CD4-positive, alpha-beta T cell treated with Interleukin-15 for 4 hours (primary cell): ENCODE results near the gene ING5.

Experiments
- DNase-seq: peaks from one replicate; pipeline ENCODE4 v3.0.0-alpha.2; 2020; ENCODE audit warnings: low spot score

The ING5 gene

GRCh38 chr2:241706537-241706936 is 4.7 kb downstream of the ING5 start:
- no peak for DNase-seq

GRCh38 chr2:241708879-241709278 is 7.0 kb downstream of the ING5 start:
- no peak for DNase-seq

GRCh38 chr2:241719093-241719492 is 17.3 kb downstream of the ING5 start:
- DNase-seq: no peak

GRCh38 chr2:241720099-241720498 is 18.3 kb downstream of the ING5 start:
- DNase-seq: no peak

- DNase-seq: no peak
These were observed 18.7 kb downstream of the ING5 start for GRCh38 chr2:241720560-241720959.

GRCh38 chr2:241721852-241722251 is 20.0 kb downstream of the ING5 start:
- DNase-seq: no peak

- DNase-seq: no peak
These were observed 21.1 kb downstream of the ING5 start for GRCh38 chr2:241722896-241723454.

GRCh38 chr2:241724259-241724974 is 22.6 kb downstream of the ING5 start:
- peak; percentile 28 for DNase-seq

GRCh38 chr2:241724975-241725870 is 23.4 kb downstream of the ING5 start:
- no peak for DNase-seq

- no peak for DNase-seq
These were observed 24.6 kb downstream of the ING5 start for GRCh38 chr2:241726459-241726858.

- DNase-seq: no peak
These were observed 26.2 kb downstream of the ING5 start for GRCh38 chr2:241728000-241728399.

GRCh38 chr2:241728627-241729026 is 26.8 kb downstream of the ING5 start:
- DNase-seq: no peak

- no peak for DNase-seq
These were observed 28.0 kb downstream of the ING5 start for GRCh38 chr2:241729868-241730267.

- no peak for DNase-seq
These were observed 28.9 kb downstream of the ING5 start for GRCh38 chr2:241730671-241731293.

- peak; percentile 57 for DNase-seq
These were observed 30.8 kb downstream of the ING5 start for GRCh38 chr2:241732513-241733186.

GRCh38 chr2:241733391-241734207 is 31.8 kb downstream of the ING5 start:
- no peak for DNase-seq

GRCh38 chr2:241734208-241734466 is 32.3 kb downstream of the ING5 start:
- DNase-seq: no peak

GRCh38 chr2:241734467-241735208 is 32.8 kb downstream of the ING5 start, which contains the start of gene D2HGDH:
Gene D2HGDH (plus strand): TSS chr2:241734630. CDS start chr2:241735225, 595 bp downstream.
- peak; percentile 91 for DNase-seq

- DNase-seq: no peak
These were observed 34.3 kb downstream of the ING5 start for GRCh38 chr2:241736111-241736510.

GRCh38 chr2:241738040-241738686 is 36.3 kb downstream of the ING5 start:
- no peak for DNase-seq
